ENCODE data around the gene CDKAL1. TPM values are rescaled to one million over a fixed set of nuclear protein-coding genes. Genes with fewer than 3 reads are reported as not detected.

CDKAL1 gene
- total and polyA plus RNA-seq, 2 of the 13 experiments (the other 11 are each of a cell fraction or from before 2014, with no cell fraction given), result 9.5 to 27.7 TPM

- TF ChIP-seq SAFB2 (CRISPR knock-in tag; IDR thresholded peaks at IDR 0.05; ENCODE audit: borderline replicate concordance, low read depth) (no peak; the same call in 1 of the 2 replicates), ZNF20 (CRISPR knock-in tag; IDR thresholded peaks at IDR 0.05) (no peak), ETV6 (CRISPR knock-in tag; conservative IDR thresholded peaks at IDR 0.05) (0 out of 2 replicates have a peak, but pooled peaks have one; percentile 41), SALL1 (CRISPR knock-in tag; IDR thresholded peaks at IDR 0.05) (peak; percentile 68), MED13 (CRISPR knock-in tag; IDR thresholded peaks at IDR 0.05) (0 out of 2 replicates have a peak, but pooled peaks have one; percentile 33), MXI1 (IDR thresholded peaks at IDR 0.05; ENCODE audit: borderline replicate concordance, low read depth, low read length) (peak; percentile 85; the same call in 1 of the 3 replicates), ZNF83 (CRISPR knock-in tag; IDR thresholded peaks at IDR 0.05; ENCODE audit: borderline replicate concordance) (no peak), GLMP (CRISPR knock-in tag; IDR thresholded peaks at IDR 0.05; ENCODE audit: borderline replicate concordance) (no peak), ZNF850 (CRISPR knock-in tag; conservative IDR thresholded peaks at IDR 0.05) (0 out of 2 replicates have a peak, but pooled peaks have one; percentile 54), CSRNP1 (CRISPR knock-in tag; IDR thresholded peaks at IDR 0.05) (0 out of 2 replicates have a peak, but pooled peaks have one; percentile 37), ZNF878 (CRISPR knock-in tag; IDR thresholded peaks at IDR 0.05) (0 out of 2 replicates have a peak, but pooled peaks have one; percentile 37), JUND (CRISPR knock-in tag; IDR thresholded peaks at IDR 0.05) (no peak), RBFOX2 (IDR thresholded peaks at IDR 0.05; ENCODE audit: low read depth, low read length) (peak; percentile 72), ZNF44 (CRISPR knock-in tag; IDR thresholded peaks at IDR 0.05) (peak; percentile 53; the same call in 1 of the 2 replicates), ZNF746 (CRISPR knock-in tag; IDR thresholded peaks at IDR 0.05) (no peak), ZNF234 (CRISPR knock-in tag; conservative IDR thresholded peaks at IDR 0.05) (0 out of 2 replicates have a peak, but pooled peaks have one; percentile 44), KDM3A (CRISPR knock-in tag; IDR thresholded peaks at IDR 0.05; ENCODE audit: low read depth) (no peak; the same call in 1 of the 2 replicates), FOXP1 (IDR thresholded peaks at IDR 0.05) (no peak), FOXP1 (CRISPR knock-in tag; IDR thresholded peaks at IDR 0.05) (peak; percentile 13), HMGXB4 (CRISPR knock-in tag; IDR thresholded peaks at IDR 0.05; ENCODE audit: borderline replicate concordance in 1 of 2, low read depth in 1 of 2) (peak in 1 of 2 experiments; percentile 61; a peak in 3 of 4 replicates)
- TF ChIP-seq, protein P1, sequence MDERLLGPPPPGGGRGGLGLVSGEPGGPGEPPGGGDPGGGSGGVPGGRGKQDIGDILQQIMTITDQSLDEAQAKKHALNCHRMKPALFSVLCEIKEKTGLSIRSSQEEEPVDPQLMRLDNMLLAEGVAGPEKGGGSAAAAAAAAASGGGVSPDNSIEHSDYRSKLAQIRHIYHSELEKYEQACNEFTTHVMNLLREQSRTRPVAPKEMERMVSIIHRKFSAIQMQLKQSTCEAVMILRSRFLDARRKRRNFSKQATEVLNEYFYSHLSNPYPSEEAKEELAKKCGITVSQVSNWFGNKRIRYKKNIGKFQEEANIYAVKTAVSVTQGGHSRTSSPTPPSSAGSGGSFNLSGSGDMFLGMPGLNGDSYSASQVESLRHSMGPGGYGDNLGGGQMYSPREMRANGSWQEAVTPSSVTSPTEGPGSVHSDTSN (CRISPR knock-in tag; IDR thresholded peaks at IDR 0.05), result no peak
- TF ChIP-seq, protein P2, sequence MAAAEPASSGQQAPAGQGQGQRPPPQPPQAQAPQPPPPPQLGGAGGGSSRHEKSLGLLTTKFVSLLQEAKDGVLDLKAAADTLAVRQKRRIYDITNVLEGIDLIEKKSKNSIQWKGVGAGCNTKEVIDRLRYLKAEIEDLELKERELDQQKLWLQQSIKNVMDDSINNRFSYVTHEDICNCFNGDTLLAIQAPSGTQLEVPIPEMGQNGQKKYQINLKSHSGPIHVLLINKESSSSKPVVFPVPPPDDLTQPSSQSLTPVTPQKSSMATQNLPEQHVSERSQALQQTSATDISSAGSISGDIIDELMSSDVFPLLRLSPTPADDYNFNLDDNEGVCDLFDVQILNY (CRISPR knock-in tag; conservative IDR thresholded peaks at IDR 0.05), result 0 out of 2 replicates have a peak, but pooled peaks have one; percentile 51
Observed at GRCh38 chr6:20534295-20535262, at the start of gene CDKAL1 (continued).
